GM19328 (cell line): ENCODE results near the gene PFKP.

Experiments
- ATAC-seq: cut with Tn5 transposase; IDR thresholded peaks from one replicate; pipeline ENCODE4 v1.9.1; 2021; ENCODE audit warnings: mild to moderate bottlenecking, moderate library complexity; ENCODE audit not compliant: unreplicated experiment

The PFKP gene

GRCh38 chr10:3068968-3069737 is 1.8 kb downstream of the PFKP start:
- ATAC-seq = peak; percentile 27

GRCh38 chr10:3069876-3070275 is 2.5 kb downstream of the PFKP start:
- no peak for ATAC-seq

GRCh38 chr10:3071405-3072198 is 4.3 kb downstream of the PFKP start:
- no peak for ATAC-seq

GRCh38 chr10:3072641-3073360 is 5.5 kb downstream of the PFKP start:
- ATAC-seq = no peak

GRCh38 chr10:3074145-3074665 is 6.9 kb downstream of the PFKP start:
- no peak for ATAC-seq

GRCh38 chr10:3074985-3075600 is 7.7 kb downstream of the PFKP start:
- ATAC-seq = no peak

GRCh38 chr10:3076138-3076537 is 8.8 kb downstream of the PFKP start:
- ATAC-seq = no peak

- no peak for ATAC-seq
These were observed 10.2 kb downstream of the PFKP start for GRCh38 chr10:3077509-3077908.

- ATAC-seq = no peak
These were observed 10.7 kb downstream of the PFKP start for GRCh38 chr10:3077940-3078630.

- no peak for ATAC-seq
These were observed 14.1 kb downstream of the PFKP start for GRCh38 chr10:3081383-3081981.

- ATAC-seq = no peak
These were observed 14.9 kb downstream of the PFKP start for GRCh38 chr10:3082290-3082689.

- ATAC-seq = no peak
These were observed 18.6 kb downstream of the PFKP start for GRCh38 chr10:3085785-3086567.

GRCh38 chr10:3090388-3090787 is 23.0 kb downstream of the PFKP start:
- ATAC-seq = no peak

GRCh38 chr10:3090914-3091787 is 23.8 kb downstream of the PFKP start:
- ATAC-seq = no peak

GRCh38 chr10:3091921-3092320 is 24.6 kb downstream of the PFKP start:
- ATAC-seq = no peak

GRCh38 chr10:3093996-3094395 is 26.6 kb downstream of the PFKP start:
- ATAC-seq = no peak

- no peak for ATAC-seq
These were observed 27.3 kb downstream of the PFKP start for GRCh38 chr10:3094609-3095036.
